Lung (tissue), 12 donors: ENCODE measurements around the gene FOXK1. TPM values are rescaled to one million over a fixed set of nuclear protein-coding genes. Genes with fewer than 3 reads are reported as not detected.

Source experiments
- ATAC-seq: fragments of 200-7000 bp; cut with Tn5 transposase; one replicate; pipeline ENCODE4 v1.9.1; 2020; ENCODE audit warnings: moderate number of reproducible peaks; ENCODE audit not compliant: insufficient read depth, low FRiP score
- DNase-seq, 3 donors: peaks; one replicate each; pipeline ENCODE4 v3.0.0-alpha.2; 2013 to 2017
- H3K27ac ChIP-seq, 2 donors: one replicate each; pipeline ENCODE4 v1.5.1; 2013; ENCODE audit warnings: mild to moderate bottlenecking in 2 of 2, moderate library complexity in 2 of 2, control low read depth in 1 of 2, inconsistent platforms in 1 of 2, low read depth in 1 of 2, low read length in 1 of 2
- H3K27me3 ChIP-seq, 3 donors: one replicate each; pipeline ENCODE4 v1.5.1; 2013; ENCODE audit warnings: low read length in 2 of 3; ENCODE audit not compliant: control insufficient read depth in 3 of 3, insufficient read depth in 3 of 3
- H3K36me3 ChIP-seq, 4 donors: one replicate each; pipeline ENCODE4 v1.5.1; 2013; ENCODE audit warnings: low read length in 4 of 4, mild to moderate bottlenecking in 1 of 4, moderate library complexity in 1 of 4; ENCODE audit not compliant: control insufficient read depth in 4 of 4, insufficient read depth in 4 of 4
- H3K4me1 ChIP-seq, 5 donors: one replicate each; pipeline ENCODE4 v1.5.1; 2013; ENCODE audit warnings: low read length in 5 of 5, mild to moderate bottlenecking in 2 of 5, moderate library complexity in 1 of 5; ENCODE audit not compliant: control insufficient read depth in 5 of 5, insufficient read depth in 5 of 5
- H3K4me3 ChIP-seq: one replicate; pipeline ENCODE4 v1.5.1; 2013; ENCODE audit warnings: mild to moderate bottlenecking, control low read depth, moderate library complexity
- H3K9ac ChIP-seq, 2 donors: one replicate each; pipeline ENCODE4 v1.5.1; 2013; ENCODE audit warnings: low read length in 2 of 2, control low read depth in 1 of 2; ENCODE audit not compliant: insufficient read depth in 1 of 2
- H3K9me3 ChIP-seq, 4 donors: one replicate each; pipeline ENCODE4 v1.5.1; 2013; ENCODE audit warnings: low read length in 3 of 4, mild to moderate bottlenecking in 1 of 4, moderate library complexity in 1 of 4; ENCODE audit not compliant: control insufficient read depth in 4 of 4, insufficient read depth in 3 of 4
- CTCF ChIP-seq: IDR thresholded peaks from 2 replicates; pipeline ENCODE4 v1.5.1; 2012; ENCODE audit warnings: mild to moderate bottlenecking; ENCODE audit errors: control extremely low read depth, extremely low read depth
- WGBS, 2 donors: extraction: QIAGEN DNeasy Blood & Tissue Kit; methylation state at CpG; one replicate each; pipeline ENCODE4 v1.1.7; 2013; 5-methylcytosine and 5-hydroxymethylcytosine counted together
- polyA plus RNA-seq, 2 donors: library from polyadenylated mRNA; stranded (reverse); fragments of 200-250 nt; gene quantifications; one replicate each; pipeline ENCODE4 v1.2.1, GENCODE V29; 2013
- total RNA-seq, 2 donors: library from RNA; depleted of rRNA in 1 of 2; stranded (reverse); fragments of >200 nt in 1 of 2; gene quantifications; one replicate each; pipeline ENCODE4 v1.2.1, GENCODE V29; 2014 to 2021
- donor health status: control.
- donor health status: control.
- donor health status: Bipolar disorder and iron deficiency.
- donor health status: healthy.
- donor health status: DM: yes; HTN: yes; CAD: no.

FOXK1 gene
- total and polyA plus RNA-seq, 4 donors, result 6.4 to 36.2 (median 14.3) TPM

- peak overlapping the region; percentile 29 for H3K4me3 ChIP-seq
- no peaks in the 10 kb centered on the region for H3K9me3 ChIP-seq
- peak in 2 of 3 donors; percentile 52 to 63 for DNase-seq
- peaks cover 0 to 26% (median 7%) of the 10 kb centered on the region in 5 donors for H3K4me1 ChIP-seq
- WGBS, 2 donors, result 21 to 28% methylated on average over 15 of the region's 15 CpGs
- H3K27ac ChIP-seq, result peak overlapping the region; percentile 79 to 89
- peaks cover 0 to 3% (median 0%) of the 10 kb centered on the region in 4 donors for H3K36me3 ChIP-seq
- H3K27me3 ChIP-seq, result no peaks in the 10 kb centered on the region
- peak overlapping the region; percentile 58 to 93 for H3K9ac ChIP-seq
- no peak for TF ChIP-seq CTCF
- ATAC-seq, result peak; percentile 13
Measured at GRCh38 chr7:4725850-4726450, 43.9 kb downstream of the FOXK1 start.

GRCh38 chr7:4726566-4726965 is 44.5 kb downstream of the FOXK1 start:
- DNase-seq (no peak), ATAC-seq (no peak)
- Histone ChIP-seq H3K9me3 (no peaks in the 10 kb centered on the region), H3K27ac (peak overlapping the region in 1 of 2 donors; percentile 89), H3K9ac (no peak overlapping the region), H3K4me3 (no peak overlapping the region), H3K27me3 (no peaks in the 10 kb centered on the region), H3K4me1 (peaks cover 0 to 26% (median 7%) of the 10 kb centered on the region in 5 donors), H3K36me3 (peaks cover 0 to 3% (median 0%) of the 10 kb centered on the region in 4 donors)
- TF ChIP-seq CTCF, result no peak
- WGBS, 2 donors, result 57 to 78% methylated on average over 9 of the region's 9 CpGs

- Histone ChIP-seq H3K9ac (peak overlapping the region in 1 of 2 donors; percentile 29), H3K36me3 (no peaks in the 10 kb centered on the region), H3K9me3 (no peaks in the 10 kb centered on the region), H3K4me3 (no peak overlapping the region), H3K4me1 (peaks cover 0 to 23% (median 7%) of the 10 kb centered on the region in 5 donors), H3K27me3 (no peaks in the 10 kb centered on the region), H3K27ac (no peak overlapping the region)
- 92 to 94% methylated on average over 20 of the region's 20 CpGs for WGBS, 2 donors
- DNase-seq, result no peak
- ATAC-seq, result no peak
- no peak for TF ChIP-seq CTCF
Measured at GRCh38 chr7:4727914-4728705, 46.0 kb downstream of the FOXK1 start.
